Spleen (tissue), 11 donors: ENCODE results near the gene DSE. TPM values are rescaled to one million over a fixed set of nuclear protein-coding genes. Genes with fewer than 3 reads are reported as not detected.

Experiments
- DNase-seq: peaks from one replicate; pipeline ENCODE4 v3.0.0-alpha.2; 2020
- H3K27ac ChIP-seq, 8 donors: fragments of 200-600 bp; sonication (generic) in 7 of 8; 1 replicate in 4 of 8; 2 replicates in 4 of 8; pipeline versions ENCODE4 v1.5.0 to v1.8.0; 2016 to 2021; ENCODE audit warnings: inconsistent platforms in 4 of 8, mild to moderate bottlenecking in 4 of 8, moderate library complexity in 1 of 8
- H3K27me3 ChIP-seq, 7 donors: fragments of 200-600 bp; sonication (generic) in 6 of 7; replicated peaks in 1 of 7; 1 replicate in 4 of 7; 2 replicates in 3 of 7; pipeline versions ENCODE4 v1.5.0 to v1.8.0; 2016 to 2021; ENCODE audit warnings: inconsistent platforms in 3 of 7, mild to moderate bottlenecking in 1 of 7
- H3K36me3 ChIP-seq, 6 donors: fragments of 200-600 bp; sonication (generic) in 5 of 6; 1 replicate in 4 of 6; 2 replicates in 2 of 6; pipeline versions ENCODE4 v1.5.0 to v1.8.0; 2016 to 2021; ENCODE audit warnings: inconsistent platforms in 2 of 6
- H3K4me1 ChIP-seq, 6 donors: fragments of 200-600 bp; sonication (generic) in 5 of 6; 1 replicate in 3 of 6; 2 replicates in 3 of 6; pipeline versions ENCODE4 v1.5.0 to v1.8.0; 2016 to 2021; ENCODE audit warnings: inconsistent platforms in 3 of 6
- H3K4me3 ChIP-seq, 8 donors: fragments of 200-600 bp; sonication (generic) in 7 of 8; 1 replicate in 4 of 8; 2 replicates in 4 of 8; pipeline versions ENCODE4 v1.5.0 to v1.8.0; 2016 to 2021; ENCODE audit warnings: inconsistent platforms in 4 of 8, mild to moderate bottlenecking in 4 of 8, moderate library complexity in 2 of 8
- H3K9me3 ChIP-seq, 8 donors: fragments of 200-600 bp; sonication (generic) in 7 of 8; 1 replicate in 4 of 8; 2 replicates in 4 of 8; pipeline versions ENCODE4 v1.5.0 to v1.8.0; 2016 to 2021; ENCODE audit warnings: inconsistent platforms in 4 of 8
- CTCF ChIP-seq, 11 experiments: fragments of 200-600 bp in 7 of 11; fragments of 450-650 bp in 4 of 11; sonication (generic) in 4 of 11; IDR thresholded peaks in 8 of 11; conservative IDR thresholded peaks in 3 of 11; 1 replicate in 7 of 11; 2 replicates in 4 of 11; pipeline versions ENCODE4 v1.4.0 to v1.8.0; 2016 to 2021; ENCODE audit warnings: antibody characterized with exemption in 11 of 11, inconsistent platforms in 4 of 11, mild to moderate bottlenecking in 1 of 11
- POLR2A ChIP-seq, 3 donors: fragments of 450-650 bp; IDR thresholded peaks; one replicate each; pipeline ENCODE4 v1.5.1; 2017; ENCODE audit warnings: antibody characterized with exemption in 3 of 3, mild to moderate bottlenecking in 1 of 3
- POLR2AphosphoS5 ChIP-seq, 3 donors: sonication (generic); formaldehyde crosslinking; IDR thresholded peaks; one replicate each; pipeline ENCODE4 v1.5.1; 2017; ENCODE audit warnings: antibody characterized with exemption in 3 of 3
- WGBS, 5 donors: extraction: QIAGEN DNeasy Blood & Tissue Kit in 3 of 5; methylation state at CpG; one replicate each; pipeline versions ENCODE4 v1.1.5 to v1.1.7; 2013 to 2018; 5-methylcytosine and 5-hydroxymethylcytosine counted together
- intact Hi-C: fragments of 100-400 bp; cut with DNase I; formaldehyde crosslinking; loops from one replicate; pipeline ENCODE4 v1.15.0; 2023; ENCODE audit warnings: low total_unique reads
- polyA plus RNA-seq, 3 donors: library from polyadenylated mRNA; stranded (reverse); fragments of 200-250 nt; gene quantifications; one replicate each; pipeline ENCODE4 v1.2.1, GENCODE V29; 2013
- total RNA-seq, 7 donors: library from RNA; depleted of rRNA in 3 of 7; stranded (reverse); fragments of >200 nt in 3 of 7; fragmentation: NEBNext Ultra II Directional in 4 of 7; extraction: Animal tissue kit (Norgen Biotek cat#: 25700) in 4 of 7; gene quantifications; one replicate each; pipeline versions ENCODE4 v1.1.0 to v1.2.1, GENCODE V29; 2016 to 2021
- donor health status: healthy with polysubstance abuse.
- donor health status: DM: no; HTN: no; CAD: no; lungs with moderate emphysema.
- donor health status: DM: no; HTN: no; CAD: no.
- donor health status: Bipolar disorder and iron deficiency.
- donor health status: healthy.
- donor health status: DM: no; HTN: no; CAD: no.
- donor health status: DM: yes; HTN: yes; CAD: no.

DSE gene
- total and polyA plus RNA-seq, 10 donors, result 8.2 to 82.3 (median 61.7) TPM

GRCh38 chr6:116438590-116439448 lies 68.1 kb downstream of the DSE start:
- no peak overlapping the region for H3K4me3 ChIP-seq
- intact Hi-C loops, result no loop called here
- H3K27me3 ChIP-seq, result no peaks in the 10 kb centered on the region
- H3K36me3 ChIP-seq, result peaks cover 0 to 29% (median 4%) of the 10 kb centered on the region in 6 donors
- WGBS, 5 donors, result 54 to 62% (median 56%) methylated on average over 6 of the region's 6 CpGs
- H3K27ac ChIP-seq, result peak overlapping the region in 1 of 8 donors; percentile 1
- H3K9me3 ChIP-seq, result no peaks in the 10 kb centered on the region
- no peak for DNase-seq
- TF ChIP-seq POLR2A (IDR thresholded peaks at IDR 0.05), result no peak
- no peak for TF ChIP-seq CTCF (IDR thresholded peaks at IDR 0.05 in 8 of 11, conservative IDR thresholded peaks at IDR 0.05 in 3 of 11)
- TF ChIP-seq POLR2AphosphoS5 (IDR thresholded peaks at IDR 0.05), result no peak
- peaks cover 10 to 33% (median 14%) of the 10 kb centered on the region in 6 donors for H3K4me1 ChIP-seq

GRCh38 chr6:116439522-116440051 lies 68.8 kb downstream of the DSE start:
- TF ChIP-seq POLR2AphosphoS5 (IDR thresholded peaks at IDR 0.05), result no peak
- no peak for TF ChIP-seq CTCF (IDR thresholded peaks at IDR 0.05 in 8 of 11, conservative IDR thresholded peaks at IDR 0.05 in 3 of 11)
- no peak for TF ChIP-seq POLR2A (IDR thresholded peaks at IDR 0.05)
- Histone ChIP-seq H3K27me3 (no peaks in the 10 kb centered on the region), H3K4me1 (peaks cover 10 to 41% (median 20%) of the 10 kb centered on the region in 6 donors), H3K36me3 (peaks cover 0 to 22% (median 4%) of the 10 kb centered on the region in 6 donors), H3K27ac (no peak overlapping the region), H3K9me3 (no peaks in the 10 kb centered on the region), H3K4me3 (no peak overlapping the region)
- intact Hi-C loops, result loop anchor here (5.0 kb wide), 1 partner anchor 93 kb away; no protein-coding TSS in a partner anchor
- 77 to 86% (median 79%) methylated on average over 1 of the region's 1 CpG for WGBS, 5 donors
- no peak for DNase-seq

GRCh38 chr6:116443105-116443504 lies 72.4 kb downstream of the DSE start:
- 85 to 97% (median 92%) methylated on average over 2 of the region's 2 CpGs for WGBS, 5 donors

More at GRCh38 chr6:116443105-116443504, 72.4 kb downstream of the DSE start:
- Histone ChIP-seq H3K9me3 (no peaks in the 10 kb centered on the region), H3K36me3 (no peaks in the 10 kb centered on the region), H3K4me1 (peaks cover 10 to 70% (median 49%) of the 10 kb centered on the region in 6 donors), H3K27ac (no peak overlapping the region), H3K4me3 (no peak overlapping the region), H3K27me3 (no peaks in the 10 kb centered on the region)
- intact Hi-C loops, result loop anchor here (5.0 kb wide), 1 partner anchor 89 kb away; no protein-coding TSS in a partner anchor
- no peak for TF ChIP-seq CTCF (IDR thresholded peaks at IDR 0.05 in 8 of 11, conservative IDR thresholded peaks at IDR 0.05 in 3 of 11)
- no peak for TF ChIP-seq POLR2AphosphoS5 (IDR thresholded peaks at IDR 0.05)
- TF ChIP-seq POLR2A (IDR thresholded peaks at IDR 0.05), result no peak
- DNase-seq, result no peak
